ENCODE data around the gene OSBPL6.

- TF ChIP-seq POLR2AphosphoS5 (IDR thresholded peaks at IDR 0.05; ENCODE audit: borderline replicate concordance, low read depth, low read length) (no peak), EZH2 (IDR thresholded peaks at IDR 0.05) (no peak)
Observed at GRCh38 chr2:178208336-178208735, 14.0 kb downstream of the OSBPL6 start.

Measured in SK-N-MC (cell line).